GM12892 (cell line): ENCODE measurements around the gene C17orf113.
"Not testable (repeated sequence)": the region's sequence is repeated elsewhere in the genome, so short reads cannot be mapped to it uniquely, and the experiment has no call there.

Experiments used
- DNase-seq: peaks from one replicate; pipeline ENCODE4 v3.0.0; 2011; ENCODE audit not compliant: insufficient read length
- FAIRE-seq: peaks from 2 replicates; lab custom pipeline; 2011; peaks lifted over from hg19 to GRCh38; lab: Jason Lieb, UNC
- POLR2A ChIP-seq: IDR thresholded peaks from 2 replicates; pipeline ENCODE4 v1.6.1; 2011; ENCODE audit warnings: low read depth, low read length, control low read depth
- POLR2AphosphoS5 ChIP-seq: IDR thresholded peaks from 2 replicates; pipeline ENCODE4 v1.6.1; 2011; ENCODE audit warnings: low read depth, low read length, control low read depth
- TAF1 ChIP-seq: IDR thresholded peaks from 2 replicates; pipeline ENCODE4 v1.6.1; 2011; ENCODE audit warnings: low read depth, mild to moderate bottlenecking, control low read depth, low read length, borderline replicate concordance

C17orf113 gene

GRCh38 chr17:42027961-42028790 is 22.2 kb downstream of the C17orf113 start:
- no peak for TF ChIP-seq POLR2A
- TF ChIP-seq TAF1 = no peak
- TF ChIP-seq POLR2AphosphoS5 = no peak
- DNase-seq (no peak), FAIRE-seq (no peak)

DNA sequence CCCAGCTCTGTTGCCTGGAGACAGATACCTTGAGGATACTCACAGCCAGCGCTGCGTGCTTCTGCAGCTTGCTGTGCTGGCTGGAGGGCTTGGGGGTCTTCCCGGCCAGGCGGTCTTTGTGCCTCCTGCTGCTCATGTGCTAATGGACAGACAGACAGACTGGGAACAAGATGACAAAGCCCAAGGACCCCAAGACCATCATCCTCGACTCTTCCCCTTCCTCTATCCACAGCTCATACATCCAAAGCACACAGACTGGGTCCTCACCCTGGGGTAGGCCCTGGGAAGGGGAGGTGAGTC is 22.9 kb downstream of the C17orf113 start:
- FAIRE-seq = no peak
- TF ChIP-seq POLR2AphosphoS5 (no peak), TAF1 (no peak), POLR2A (no peak)

GRCh38 chr17:42026857-42027589 is 23.4 kb downstream of the C17orf113 start:
- TF ChIP-seq TAF1 = no peak
- no peak for TF ChIP-seq POLR2A
- TF ChIP-seq POLR2AphosphoS5 = no peak
- DNase-seq (no peak), FAIRE-seq (no peak)

More for the DNA sequence above, 22.9 kb downstream of the C17orf113 start:
- DNase-seq = no peak

- TF ChIP-seq POLR2AphosphoS5 (no peak), TAF1 (no peak), POLR2A (no peak)
- no peak for FAIRE-seq
Observed at GRCh38 chr17:42025936-42026335, 24.5 kb downstream of the C17orf113 start.

GRCh38 chr17:42025191-42025579 is 25.2 kb downstream of the C17orf113 start:
- FAIRE-seq (no peak), DNase-seq (no peak)
- TF ChIP-seq POLR2A (no peak), TAF1 (no peak), POLR2AphosphoS5 (no peak)

More at GRCh38 chr17:42025936-42026335, 24.5 kb downstream of the C17orf113 start:
- no peak for DNase-seq

DNA sequence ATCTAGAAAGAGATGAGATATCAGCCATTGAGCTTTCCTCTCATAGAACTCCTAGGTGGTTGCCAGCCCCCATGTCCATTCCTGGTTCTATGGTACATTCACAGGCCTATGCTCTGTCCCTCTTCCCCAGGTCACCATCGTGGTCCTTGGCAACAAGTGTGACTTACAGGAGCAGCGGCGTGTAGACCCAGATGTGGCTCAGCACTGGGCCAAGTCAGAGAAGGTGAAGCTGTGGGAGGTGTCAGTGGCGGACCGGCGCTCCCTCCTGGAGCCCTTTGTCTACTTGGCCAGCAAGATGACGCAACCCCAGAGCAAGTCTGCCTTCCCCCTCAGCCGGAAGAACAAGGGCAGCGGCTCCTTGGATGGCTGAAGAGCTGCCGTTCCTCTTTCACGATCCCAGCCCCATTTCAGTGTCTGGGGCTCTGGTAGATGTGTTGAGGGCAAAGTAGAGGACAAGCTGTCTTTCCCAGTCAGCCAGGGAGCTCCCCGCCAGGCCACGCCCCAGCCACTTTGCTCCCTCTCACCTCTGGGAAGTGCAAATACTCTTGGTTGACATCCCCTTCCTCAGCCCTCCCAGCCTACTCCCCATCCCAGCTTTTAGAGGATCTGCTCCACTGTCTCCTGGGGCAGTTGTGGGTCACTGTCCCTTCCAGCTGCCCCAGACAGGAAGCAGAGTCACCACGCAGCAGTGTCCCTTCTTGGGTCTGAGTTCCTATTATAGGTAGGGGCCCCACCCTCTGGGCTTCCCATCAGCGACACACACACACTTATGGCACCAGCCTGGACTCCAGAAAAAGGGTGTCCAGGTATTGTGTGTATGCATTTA is 26.7 kb downstream of the C17orf113 start:
- TF ChIP-seq POLR2A = no peak
- no peak for TF ChIP-seq POLR2AphosphoS5
- TF ChIP-seq TAF1 = no peak
- FAIRE-seq (no peak), DNase-seq (no peak)

DNA sequence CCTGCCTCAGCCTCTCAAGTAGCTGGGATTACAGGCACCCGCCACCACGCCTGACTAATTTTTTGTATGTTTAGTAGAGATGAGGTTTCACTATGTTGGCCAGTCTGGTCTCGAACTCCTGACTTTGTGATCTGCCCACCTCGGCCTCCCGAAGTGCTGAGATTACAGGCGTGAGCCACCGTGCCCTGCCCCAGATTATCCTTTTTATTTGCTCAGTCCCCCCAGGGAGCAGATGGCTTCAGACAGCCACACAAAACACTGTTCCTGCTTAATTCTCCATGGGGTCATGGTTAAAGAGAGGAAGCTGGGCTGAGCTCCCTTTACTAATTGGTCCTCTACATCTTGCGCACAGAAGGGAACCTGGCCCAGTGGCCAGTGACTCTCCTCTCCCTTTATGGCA is 29.6 kb downstream of the C17orf113 start:
- not testable (repeated sequence) for DNase-seq, FAIRE-seq

DNA sequence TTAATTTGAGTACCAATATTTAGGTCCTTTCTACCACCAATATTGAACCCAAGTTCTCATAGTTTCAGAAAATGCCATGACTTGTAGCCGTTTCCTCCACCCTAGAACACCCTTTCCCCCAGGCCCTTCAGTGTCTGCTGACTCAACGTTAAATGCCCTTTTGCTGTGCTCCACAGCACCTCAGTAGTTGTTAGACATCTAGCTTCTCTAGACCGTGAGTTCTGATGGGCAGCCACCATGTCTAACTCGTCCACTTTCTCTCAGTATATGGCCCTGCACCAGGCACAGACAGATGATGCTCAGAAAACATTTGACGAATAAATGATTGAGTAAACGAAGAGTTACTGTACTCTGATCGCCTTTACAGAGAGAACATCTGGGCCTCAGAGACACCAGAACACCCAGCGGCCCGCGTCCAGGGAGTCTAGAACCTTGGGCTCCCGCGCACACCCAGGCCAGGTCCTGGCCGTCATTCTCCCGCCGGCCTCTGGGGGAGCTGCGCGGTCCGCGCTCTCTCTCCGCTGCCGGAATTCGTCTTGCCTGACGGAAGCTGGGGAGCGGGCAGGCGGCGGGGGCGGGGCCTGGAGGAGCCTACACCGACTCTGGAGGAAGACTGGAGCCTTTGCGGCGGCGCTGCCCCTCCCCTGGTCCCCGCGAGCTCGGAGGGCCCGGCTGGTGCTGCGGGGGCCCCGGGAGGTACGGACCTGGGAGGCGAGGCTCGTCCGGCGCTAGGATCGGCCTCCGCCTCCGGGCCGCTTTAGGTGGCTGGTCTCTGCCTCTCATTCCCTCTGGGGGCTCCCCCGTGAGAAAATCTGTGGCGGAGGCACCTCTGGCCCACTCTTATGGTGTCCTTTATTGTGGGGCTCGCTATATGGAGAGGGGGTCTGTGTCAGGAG is 30.6 kb downstream of the C17orf113 start, which contains the start of gene NKIRAS2:
TSS of gene NKIRAS2 (plus strand) at position 582 of the 896 bp plus-strand sequence. CDS start 1,488 bp downstream, outside the sequence.
- TF ChIP-seq POLR2AphosphoS5 = peak; percentile 44; the same call in 1 of the 2 replicates
- TF ChIP-seq POLR2A = peak; percentile 81; the same call in 1 of the 2 replicates
- TF ChIP-seq TAF1 = peak; percentile 45; the same call in 1 of the 2 replicates
- peak; percentile 94 for DNase-seq
- peak; percentile 88 for FAIRE-seq

DNA sequence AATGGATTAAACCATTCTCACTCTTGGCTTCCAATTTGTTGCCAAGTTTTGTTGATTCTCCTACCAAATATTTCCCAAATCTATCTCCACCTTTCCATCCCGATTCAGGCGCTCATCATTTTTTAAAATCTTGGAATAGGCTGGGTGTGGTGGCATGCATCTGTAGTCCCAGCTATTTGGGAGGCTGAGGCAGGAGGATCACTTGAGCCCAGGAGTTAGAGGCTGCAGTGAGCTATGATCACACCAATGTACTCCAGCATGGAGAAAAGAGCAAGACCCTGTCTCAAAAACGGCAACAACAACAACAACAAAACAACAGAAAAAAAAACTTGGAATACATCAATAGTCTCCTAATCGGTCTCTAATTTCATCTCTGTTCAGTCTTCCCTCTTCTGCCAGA is 31.4 kb downstream of the C17orf113 start:
- no peak for FAIRE-seq
- TF ChIP-seq POLR2AphosphoS5 = no peak
- TF ChIP-seq POLR2A = no peak
- no peak for TF ChIP-seq TAF1
- DNase-seq = no peak

GRCh38 chr17:42018339-42018738 is 32.1 kb downstream of the C17orf113 start:
- no peak for TF ChIP-seq POLR2AphosphoS5
- TF ChIP-seq TAF1 = no peak
- TF ChIP-seq POLR2A = no peak
- FAIRE-seq (no peak), DNase-seq (no peak)
